Measurements from ENCODE around the gene MYL10. TPM values are rescaled to one million over a fixed set of nuclear protein-coding genes. Genes with fewer than 3 reads are reported as not detected.
"Not testable (repeated sequence)": the region's sequence is repeated elsewhere in the genome, so short reads cannot be mapped to it uniquely, and the experiment has no call there.

Gene MYL10
- total RNA-seq, 2 experiments from 2014 or later: not detected

DNA sequence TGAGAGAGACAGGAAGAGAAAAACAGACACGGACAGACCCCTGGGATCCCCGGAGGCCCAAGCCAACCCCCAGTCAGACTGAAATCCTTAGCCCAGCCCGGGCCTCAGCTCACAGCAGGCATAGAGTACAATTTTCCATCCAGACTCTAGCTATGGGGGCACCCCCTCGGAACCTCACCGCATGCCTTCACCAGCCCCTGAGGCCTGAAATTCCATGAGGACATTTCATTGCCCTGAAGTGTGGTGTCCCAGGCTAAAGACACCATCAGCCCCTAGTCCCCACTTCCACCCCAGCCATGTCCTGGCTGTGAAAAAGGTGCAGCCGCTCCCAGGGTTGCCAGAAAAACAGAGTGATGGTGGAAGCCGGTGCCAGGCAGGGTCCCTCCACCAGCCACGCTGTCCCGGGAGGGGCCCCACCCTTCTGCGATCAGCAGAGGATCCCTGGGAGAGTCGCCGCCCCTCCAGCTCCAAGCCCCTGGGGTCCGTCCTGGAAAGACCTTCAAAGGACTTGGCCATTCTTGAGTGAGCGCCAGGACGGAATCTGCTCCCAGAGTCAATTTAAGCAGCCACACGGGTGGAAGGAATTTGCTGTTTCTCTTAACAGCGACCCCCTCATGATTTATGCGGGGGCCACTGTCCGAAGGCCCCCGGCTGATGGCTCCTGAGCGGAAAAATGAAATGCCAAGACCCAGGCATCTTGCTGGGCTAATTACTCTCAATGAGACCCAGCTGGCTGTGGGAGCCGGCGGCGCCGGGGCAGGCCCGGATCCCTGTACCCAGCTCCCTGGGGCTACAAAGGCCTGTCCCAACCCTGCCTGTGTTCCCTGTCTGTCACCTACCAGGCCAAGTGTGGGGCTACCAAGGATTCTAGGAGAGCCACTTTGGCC lies 23.2 kb downstream of the MYL10 start:
- Mint-ChIP-seq H3K27ac (no peak overlapping the region), H3K9me3 (ENCODE audit: low read depth) (no peaks in the 10 kb centered on the region), H3K36me3 (no peaks in the 10 kb centered on the region), H3K4me3 (no peak overlapping the region), H3K4me1 (no peaks in the 10 kb centered on the region), H3K27me3 (peaks cover 2% of the 10 kb centered on the region)
- DNase-seq: no peak
- CTCF ChIA-PET: no interaction called here
- no peak for ATAC-seq

DNA sequence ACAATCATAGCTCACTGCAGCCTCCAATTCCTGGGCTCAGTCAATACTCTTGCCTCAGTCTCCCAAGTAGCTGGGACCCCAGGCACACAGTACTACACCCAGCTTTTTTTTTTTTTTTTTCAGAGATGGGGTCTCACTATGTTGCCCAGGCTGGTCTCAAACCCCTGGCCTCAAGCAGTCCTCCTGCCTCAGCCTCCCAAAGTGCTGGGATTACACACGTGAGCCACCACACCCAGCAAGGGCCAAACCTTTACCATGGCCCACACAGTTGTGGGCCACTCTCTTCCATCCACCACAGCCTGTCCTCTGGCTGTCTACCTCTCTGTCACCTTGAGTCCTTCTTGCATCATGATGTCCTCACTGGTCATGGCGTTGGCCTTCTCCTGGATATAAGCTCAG lies 24.2 kb downstream of the MYL10 start:
- H3K36me3 Mint-ChIP-seq; DNase-seq; H3K4me1 Mint-ChIP-seq; ATAC-seq; H3K27ac Mint-ChIP-seq; H3K4me3 Mint-ChIP-seq; H3K27me3 Mint-ChIP-seq; H3K9me3 Mint-ChIP-seq (ENCODE audit: low read depth): not testable (repeated sequence)
- CTCF ChIA-PET: interaction anchor here (1.5 to 1.7 kb wide), 2 partner anchors 84 to 683 kb away, joined by 3 to 4 read pairs; no protein-coding TSS in a partner anchor

DNA sequence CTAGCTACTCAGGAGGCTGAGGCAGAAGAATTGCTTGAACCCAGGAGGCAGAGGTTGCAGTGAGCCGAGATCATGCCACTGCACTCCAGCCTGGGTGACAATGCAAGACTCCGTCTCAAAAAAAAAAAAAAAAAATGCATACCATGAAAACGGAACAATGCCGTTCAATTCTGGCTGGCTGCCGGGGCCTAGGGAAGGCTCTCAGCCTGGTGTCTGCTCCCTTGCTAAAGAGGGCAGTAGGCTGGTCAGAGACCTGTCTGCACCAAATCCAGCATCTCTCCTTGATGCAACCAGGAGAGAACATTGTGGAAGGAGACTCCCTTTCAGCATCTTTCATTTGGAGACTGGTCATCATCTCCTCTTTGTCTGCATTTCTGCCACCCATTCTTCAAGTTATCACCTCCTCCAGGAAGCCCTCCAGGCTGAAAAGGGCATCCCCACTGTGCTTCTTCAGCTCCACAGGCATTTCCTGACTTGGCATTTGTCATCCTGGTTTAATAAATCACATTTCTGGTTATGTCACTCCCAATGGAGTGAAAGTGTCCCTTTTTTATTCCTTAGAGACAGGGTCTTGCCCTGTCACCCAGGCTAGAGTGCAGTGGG lies 24.7 kb downstream of the MYL10 start:
- H3K27ac Mint-ChIP-seq: no peak overlapping the region
- no peaks in the 10 kb centered on the region for H3K27me3 Mint-ChIP-seq
- no peak overlapping the region for H3K4me3 Mint-ChIP-seq
- CTCF ChIA-PET: interaction anchor here (1.5 to 1.7 kb wide), 2 partner anchors 84 to 684 kb away, joined by 3 to 4 read pairs; no protein-coding TSS in a partner anchor
- ATAC-seq (no peak), DNase-seq (no peak)
- H3K4me1 Mint-ChIP-seq: no peaks in the 10 kb centered on the region
- H3K36me3 Mint-ChIP-seq: no peaks in the 10 kb centered on the region
- H3K9me3 Mint-ChIP-seq (ENCODE audit: low read depth): no peaks in the 10 kb centered on the region

DNA sequence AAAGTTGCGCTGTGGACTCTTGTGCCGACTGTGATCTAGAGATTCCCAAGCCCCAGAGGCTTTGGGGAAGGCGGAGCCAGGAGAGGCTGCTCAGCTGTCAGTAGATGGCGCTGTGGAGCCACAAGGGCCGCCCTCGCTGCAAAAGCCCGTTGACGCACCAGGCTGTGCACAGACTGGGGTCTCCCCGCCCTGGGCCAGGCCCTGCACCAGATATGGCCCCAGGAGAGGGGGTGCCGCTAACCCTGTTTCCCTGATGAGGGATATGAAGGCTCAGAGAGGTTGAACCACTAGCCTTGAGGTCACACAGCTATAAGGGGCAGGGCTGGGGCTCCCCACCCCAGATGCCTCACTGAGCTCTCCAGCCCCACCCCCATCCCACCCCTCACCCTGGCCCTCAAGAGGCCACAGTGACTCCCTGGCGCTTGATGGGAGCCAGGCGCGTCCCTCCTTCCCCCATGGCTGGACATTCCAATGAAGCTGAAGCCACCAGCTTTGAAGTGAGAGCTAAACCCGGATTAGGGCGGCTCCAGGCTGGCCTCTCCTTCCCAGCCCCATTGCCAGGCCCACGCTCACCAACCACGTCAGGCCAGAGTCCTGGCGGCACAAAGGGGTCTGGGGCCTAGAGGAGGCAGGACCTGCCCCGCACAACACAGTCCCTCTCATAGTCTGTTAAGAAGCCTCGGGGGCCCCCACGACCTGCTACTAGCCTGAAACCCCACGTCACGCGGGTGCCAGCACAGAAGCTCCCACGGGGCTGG lies 26.4 kb downstream of the MYL10 start:
- Mint-ChIP-seq H3K27ac (no peak overlapping the region), H3K9me3 (ENCODE audit: low read depth) (no peaks in the 10 kb centered on the region), H3K4me1 (no peaks in the 10 kb centered on the region), H3K36me3 (no peaks in the 10 kb centered on the region), H3K4me3 (no peak overlapping the region), H3K27me3 (no peaks in the 10 kb centered on the region)
- DNase-seq (peak; percentile 75), ATAC-seq (peak; percentile 82)
- CTCF ChIA-PET: interaction anchor here (0.6 to 1.8 kb wide), 19 partner anchors 10 to 670 kb away, joined by 3 to 7 read pairs (median 3); no protein-coding TSS in a partner anchor

DNA sequence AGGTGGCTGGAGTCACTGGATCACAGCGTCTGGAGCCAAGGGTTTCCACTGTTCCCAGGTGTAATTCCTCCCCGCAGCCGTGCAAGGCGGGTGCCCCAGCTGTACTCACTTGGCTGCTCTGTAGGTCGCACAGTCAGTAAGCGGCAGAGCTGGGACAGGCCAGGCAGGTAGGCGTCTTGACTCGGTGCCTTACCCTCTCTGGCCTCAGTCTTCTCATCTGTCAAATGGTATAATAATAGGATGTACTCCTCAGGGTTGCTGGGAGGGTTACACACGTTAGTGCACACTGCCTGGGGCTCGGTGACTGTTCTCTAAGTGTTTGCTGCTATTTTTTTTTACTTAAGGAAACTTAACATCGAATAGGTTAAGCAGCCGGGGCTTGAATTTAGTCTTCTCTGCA lies 27.0 kb downstream of the MYL10 start:
- Mint-ChIP-seq H3K27ac (no peak overlapping the region), H3K36me3 (no peaks in the 10 kb centered on the region), H3K9me3 (ENCODE audit: low read depth) (no peaks in the 10 kb centered on the region), H3K27me3 (no peaks in the 10 kb centered on the region), H3K4me3 (no peak overlapping the region), H3K4me1 (no peaks in the 10 kb centered on the region)
- DNase-seq (no peak), ATAC-seq (no peak)
- CTCF ChIA-PET: interaction anchor here (0.6 to 1.8 kb wide), 10 partner anchors 9 to 671 kb away, joined by 3 to 7 read pairs (median 4); no protein-coding TSS in a partner anchor

DNA sequence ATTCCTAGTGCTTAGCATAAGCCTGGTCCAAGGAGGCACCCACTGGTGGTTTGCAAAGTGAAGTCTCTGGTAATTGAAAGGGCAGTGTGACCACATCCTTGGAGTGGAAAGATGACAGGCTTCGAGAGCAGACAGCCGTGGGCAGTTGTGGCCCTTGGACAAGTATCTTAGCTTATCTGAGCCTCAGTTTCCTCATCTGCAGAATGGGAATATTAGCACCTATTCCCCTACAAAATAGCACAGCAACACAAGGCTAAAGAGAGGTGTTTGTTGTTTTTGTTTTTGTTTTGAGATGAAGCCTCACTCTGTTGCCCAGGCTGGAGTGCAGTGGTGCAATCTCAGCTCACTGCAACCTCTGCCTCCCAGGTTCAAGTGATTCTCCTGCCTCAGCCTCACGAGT lies 29.3 kb downstream of the MYL10 start:
- Mint-ChIP-seq H3K36me3 (no peaks in the 10 kb centered on the region), H3K27ac (no peak overlapping the region), H3K4me1 (no peaks in the 10 kb centered on the region), H3K4me3 (no peak overlapping the region), H3K9me3 (ENCODE audit: low read depth) (no peaks in the 10 kb centered on the region), H3K27me3 (no peaks in the 10 kb centered on the region)
- DNase-seq (no peak), ATAC-seq (no peak)
- CTCF ChIA-PET: no interaction called here

DNA sequence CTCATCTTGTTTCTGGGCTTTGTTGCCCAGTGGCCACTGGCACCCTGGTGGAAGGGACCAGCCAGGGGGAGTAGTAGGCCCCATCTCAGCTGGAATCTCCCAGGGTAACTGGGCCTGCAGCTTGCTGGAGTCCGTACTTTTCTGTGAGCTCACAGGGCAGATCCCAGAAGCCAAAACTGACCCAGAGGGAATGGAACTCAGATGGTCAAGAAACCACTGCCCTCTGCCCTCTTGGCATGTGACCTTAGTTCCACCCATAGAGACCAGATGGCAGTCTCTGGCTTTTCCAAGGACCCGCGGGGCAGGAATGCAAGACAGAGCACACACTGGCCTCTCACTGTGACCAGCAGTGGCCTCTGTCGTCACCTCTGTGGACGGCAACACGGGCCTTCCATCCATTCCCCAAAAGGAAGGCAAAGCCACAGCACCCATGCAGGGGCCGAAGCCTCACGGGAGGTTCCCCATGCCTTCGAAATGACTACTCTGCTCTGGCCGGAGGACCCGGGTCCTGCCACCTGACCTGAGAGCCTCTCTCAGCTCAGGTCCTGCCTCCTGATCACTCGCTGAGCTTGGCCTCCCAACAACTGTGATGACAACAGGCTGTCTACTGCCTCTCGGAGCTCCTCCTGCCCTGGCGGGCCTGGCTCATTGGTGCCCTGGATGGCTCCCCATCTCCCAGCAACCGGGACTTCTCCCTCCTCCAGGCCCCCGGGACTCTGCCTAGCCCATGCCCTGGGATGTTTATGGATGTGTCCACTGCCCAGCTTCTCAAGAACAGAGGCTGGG lies 29.9 kb downstream of the MYL10 start:
- H3K36me3 Mint-ChIP-seq: no peaks in the 10 kb centered on the region
- no peaks in the 10 kb centered on the region for H3K27me3 Mint-ChIP-seq
- no peak overlapping the region for H3K27ac Mint-ChIP-seq
- no peak for DNase-seq
- H3K4me1 Mint-ChIP-seq: no peaks in the 10 kb centered on the region
- no peak for ATAC-seq
- CTCF ChIA-PET: no interaction called here
- H3K9me3 Mint-ChIP-seq (ENCODE audit: low read depth): no peaks in the 10 kb centered on the region
- H3K4me3 Mint-ChIP-seq: no peak overlapping the region

DNA sequence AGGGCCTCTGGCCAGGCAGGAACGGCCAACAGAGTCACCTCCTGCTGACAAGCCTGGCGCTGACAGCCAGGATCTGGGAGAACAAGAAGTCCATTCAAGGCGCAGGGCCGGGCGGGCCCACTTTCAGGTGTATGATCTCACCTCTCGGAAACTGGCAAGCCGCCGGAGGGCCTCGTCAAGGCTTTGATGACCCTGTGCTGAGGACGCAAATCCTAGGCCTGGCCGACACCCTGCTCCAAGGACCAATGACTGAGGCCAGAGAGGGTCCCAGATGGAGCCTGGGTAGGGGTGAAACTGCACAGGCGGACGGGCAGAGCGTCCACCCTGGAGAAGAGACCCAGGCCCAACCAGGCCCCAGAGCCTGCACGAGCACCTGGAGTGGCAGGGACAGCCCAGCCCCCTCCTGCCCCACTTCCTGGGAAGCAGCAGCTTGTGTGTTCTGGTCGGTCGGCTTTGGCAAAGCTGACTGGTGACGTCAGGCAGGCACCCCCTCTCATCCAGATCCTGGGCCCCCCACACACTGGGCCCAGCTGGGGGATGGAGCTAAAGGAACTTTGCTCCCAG lies 30.6 kb downstream of the MYL10 start:
- DNase-seq: no peak
- no peak overlapping the region for H3K27ac Mint-ChIP-seq
- no peak for ATAC-seq
- H3K27me3 Mint-ChIP-seq: no peaks in the 10 kb centered on the region
- no peaks in the 10 kb centered on the region for H3K4me1 Mint-ChIP-seq
- CTCF ChIA-PET: interaction anchor here (1.6 kb wide), 1 partner anchor 56 kb away, joined by 6 read pairs; no protein-coding TSS in a partner anchor
- no peaks in the 10 kb centered on the region for H3K9me3 Mint-ChIP-seq (ENCODE audit: low read depth)
- no peak overlapping the region for H3K4me3 Mint-ChIP-seq
- no peaks in the 10 kb centered on the region for H3K36me3 Mint-ChIP-seq

DNA sequence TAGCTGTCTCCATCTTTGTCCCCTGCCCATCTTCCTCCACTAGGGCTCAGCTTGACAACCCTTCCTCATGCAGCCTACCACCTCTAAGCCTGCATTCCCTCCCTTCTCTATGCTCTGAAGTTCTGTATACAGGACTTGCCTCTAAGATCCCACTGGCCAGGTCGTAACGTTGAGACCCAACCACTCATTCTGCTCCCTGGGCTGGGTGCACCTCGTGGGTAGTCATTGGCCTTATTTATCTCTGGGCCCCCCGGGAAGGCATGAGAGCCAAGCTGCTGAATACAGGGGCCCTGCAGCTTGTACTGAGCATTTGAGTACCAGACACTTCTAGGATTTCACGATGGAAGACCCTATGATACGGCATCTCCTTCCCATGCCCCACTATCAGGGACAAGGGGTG lies 31.2 kb downstream of the MYL10 start:
- Mint-ChIP-seq H3K36me3 (no peaks in the 10 kb centered on the region), H3K4me1 (no peaks in the 10 kb centered on the region), H3K9me3 (ENCODE audit: low read depth) (no peaks in the 10 kb centered on the region), H3K4me3 (no peak overlapping the region), H3K27me3 (no peaks in the 10 kb centered on the region), H3K27ac (no peak overlapping the region)
- ATAC-seq: no peak
- DNase-seq: no peak
- CTCF ChIA-PET: interaction anchor here (0.9 to 1.6 kb wide), 2 partner anchors 55 to 186 kb away, joined by 3 to 6 read pairs; no protein-coding TSS in a partner anchor

DNA sequence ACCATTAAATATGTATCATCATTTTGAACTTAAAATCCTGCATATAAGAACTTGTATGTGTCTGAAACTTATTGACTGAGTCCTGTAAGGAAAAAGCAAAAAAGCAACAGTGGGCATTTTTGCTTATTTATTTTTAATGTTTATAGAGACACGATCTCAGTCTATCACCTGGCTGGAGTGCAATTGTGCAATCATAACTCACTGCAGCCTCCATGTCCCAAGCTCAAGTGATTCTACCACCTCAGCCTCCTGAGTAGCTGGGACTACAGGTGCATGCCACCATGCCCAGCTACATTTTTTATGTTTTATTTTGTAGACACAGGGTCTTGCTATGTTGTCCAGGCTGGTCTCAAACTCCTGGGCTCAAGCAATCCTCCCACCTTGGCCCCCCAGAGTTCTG lies 32.2 kb downstream of the MYL10 start:
- CTCF ChIA-PET: interaction anchor here (0.9 to 1.6 kb wide), 2 partner anchors 54 to 185 kb away, joined by 3 to 6 read pairs; no protein-coding TSS in a partner anchor
- Mint-ChIP-seq H3K9me3 (ENCODE audit: low read depth) (no peaks in the 10 kb centered on the region), H3K27me3 (no peaks in the 10 kb centered on the region), H3K27ac (no peak overlapping the region), H3K36me3 (no peaks in the 10 kb centered on the region), H3K4me1 (no peaks in the 10 kb centered on the region), H3K4me3 (no peak overlapping the region)
- ATAC-seq (no peak), DNase-seq (no peak)

DNA sequence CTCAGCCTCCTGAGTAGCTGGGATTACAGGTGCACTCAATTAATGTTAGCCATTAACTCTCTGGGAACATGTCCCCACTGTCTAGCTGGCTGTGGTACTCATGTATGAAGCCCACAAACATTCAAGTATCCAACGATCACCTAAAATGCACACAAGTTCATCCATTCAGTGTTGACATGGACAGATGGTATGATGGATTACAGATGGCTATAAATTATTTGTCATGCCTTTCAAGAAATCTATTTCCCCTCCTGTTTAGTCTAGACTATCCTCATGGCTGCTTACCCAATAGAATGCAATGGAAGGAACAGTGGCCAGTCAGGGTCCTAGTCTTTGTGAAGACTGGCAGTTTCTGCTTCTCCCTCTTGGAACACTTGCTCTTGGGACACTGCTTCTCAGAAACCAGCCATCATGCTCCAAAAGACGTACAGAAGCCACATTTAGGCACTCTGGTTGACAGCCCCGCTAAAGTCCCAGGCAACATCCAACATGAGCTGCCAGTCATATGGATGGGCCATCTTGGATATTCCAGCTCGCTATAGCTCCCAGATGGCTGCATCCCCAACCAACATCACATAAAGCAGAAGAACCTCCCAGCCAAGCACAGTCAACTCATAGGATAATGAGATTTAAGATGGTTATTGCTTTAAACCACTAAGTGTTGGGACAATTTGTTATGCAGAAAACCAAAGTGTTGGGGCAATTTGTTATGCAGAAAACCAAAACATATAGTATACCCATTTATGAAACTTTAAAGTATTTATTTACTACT lies 33.1 kb downstream of the MYL10 start:
- no peaks in the 10 kb centered on the region for H3K4me1 Mint-ChIP-seq
- ATAC-seq (no peak), DNase-seq (no peak)
- H3K4me3 Mint-ChIP-seq: no peak overlapping the region
- H3K9me3 Mint-ChIP-seq (ENCODE audit: low read depth): no peaks in the 10 kb centered on the region
- no peaks in the 10 kb centered on the region for H3K27me3 Mint-ChIP-seq
- CTCF ChIA-PET: no interaction called here
- no peak overlapping the region for H3K27ac Mint-ChIP-seq
- no peaks in the 10 kb centered on the region for H3K36me3 Mint-ChIP-seq

DNA sequence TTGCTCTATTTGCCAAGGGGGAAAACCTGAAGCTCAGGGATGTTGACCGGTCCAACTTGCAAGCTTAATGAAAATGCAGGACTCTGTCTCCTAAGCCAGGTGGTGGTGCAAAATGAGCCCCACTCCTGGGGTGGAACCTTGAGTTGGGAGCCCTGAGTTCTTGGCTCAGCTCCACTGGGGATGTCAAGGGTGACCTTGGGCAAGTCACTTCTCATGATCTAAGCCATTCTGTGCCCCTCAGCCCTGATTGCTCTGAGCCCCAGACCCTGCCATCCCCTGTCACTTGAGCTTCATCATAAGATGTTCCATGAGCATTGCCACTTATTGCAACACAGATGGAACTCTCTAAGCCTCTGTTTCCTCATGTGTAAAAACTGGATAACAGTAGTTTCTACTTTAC lies 33.9 kb downstream of the MYL10 start:
- ATAC-seq (no peak), DNase-seq (no peak)
- no peaks in the 10 kb centered on the region for H3K36me3 Mint-ChIP-seq
- CTCF ChIA-PET: no interaction called here
- no peaks in the 10 kb centered on the region for H3K4me1 Mint-ChIP-seq
- H3K27ac Mint-ChIP-seq: no peak overlapping the region
- H3K9me3 Mint-ChIP-seq (ENCODE audit: low read depth): no peaks in the 10 kb centered on the region
- no peaks in the 10 kb centered on the region for H3K27me3 Mint-ChIP-seq
- no peak overlapping the region for H3K4me3 Mint-ChIP-seq
